ENCODE data around the gene ARL14.

DNA sequence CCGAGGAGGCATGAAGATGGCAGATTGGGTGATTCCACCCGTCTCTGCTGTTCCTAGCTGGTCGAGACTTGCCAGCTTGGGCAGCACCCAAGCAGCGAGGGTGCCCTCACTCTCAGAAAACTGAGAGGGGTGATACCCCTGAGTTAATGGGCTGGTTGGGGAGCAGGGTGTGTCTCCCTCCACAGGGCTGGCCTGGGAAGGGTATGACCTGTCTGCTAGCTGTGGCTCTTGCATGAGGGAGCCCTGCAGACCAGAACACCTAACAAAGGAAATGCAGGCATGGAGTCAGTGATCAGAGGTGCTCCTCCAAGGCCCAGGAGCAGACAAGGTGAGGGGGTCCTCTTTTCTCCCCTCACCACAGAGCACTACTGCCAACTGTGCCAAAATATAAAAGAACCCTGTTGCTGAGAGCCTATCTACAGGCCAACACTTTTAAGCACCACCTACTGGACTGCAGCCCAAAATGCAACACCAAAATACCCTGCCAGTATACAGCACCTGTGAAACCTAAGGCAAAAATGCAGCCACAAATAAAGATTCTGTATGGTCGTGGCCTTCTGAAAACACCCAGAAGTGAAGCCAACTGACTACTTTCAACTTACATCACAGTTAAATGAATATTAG lies 43.3 kb downstream of the ARL14 start:
- TF ChIP-seq, protein P1, sequence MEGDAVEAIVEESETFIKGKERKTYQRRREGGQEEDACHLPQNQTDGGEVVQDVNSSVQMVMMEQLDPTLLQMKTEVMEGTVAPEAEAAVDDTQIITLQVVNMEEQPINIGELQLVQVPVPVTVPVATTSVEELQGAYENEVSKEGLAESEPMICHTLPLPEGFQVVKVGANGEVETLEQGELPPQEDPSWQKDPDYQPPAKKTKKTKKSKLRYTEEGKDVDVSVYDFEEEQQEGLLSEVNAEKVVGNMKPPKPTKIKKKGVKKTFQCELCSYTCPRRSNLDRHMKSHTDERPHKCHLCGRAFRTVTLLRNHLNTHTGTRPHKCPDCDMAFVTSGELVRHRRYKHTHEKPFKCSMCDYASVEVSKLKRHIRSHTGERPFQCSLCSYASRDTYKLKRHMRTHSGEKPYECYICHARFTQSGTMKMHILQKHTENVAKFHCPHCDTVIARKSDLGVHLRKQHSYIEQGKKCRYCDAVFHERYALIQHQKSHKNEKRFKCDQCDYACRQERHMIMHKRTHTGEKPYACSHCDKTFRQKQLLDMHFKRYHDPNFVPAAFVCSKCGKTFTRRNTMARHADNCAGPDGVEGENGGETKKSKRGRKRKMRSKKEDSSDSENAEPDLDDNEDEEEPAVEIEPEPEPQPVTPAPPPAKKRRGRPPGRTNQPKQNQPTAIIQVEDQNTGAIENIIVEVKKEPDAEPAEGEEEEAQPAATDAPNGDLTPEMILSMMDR (optimal IDR thresholded peaks at IDR 0.05 in 1 of 3, IDR thresholded peaks at IDR 0.05 in 1 of 3, conservative IDR thresholded peaks at IDR 0.05 in 1 of 3; ENCODE audit: extremely low read depth in 1 of 3, insufficient read depth in 2 of 3, low read length in 3 of 3): peak in 2 of 3 experiments; percentile 28 to 38
- TF ChIP-seq EZH2 (IDR thresholded peaks at IDR 0.05; ENCODE audit: low read length): no peak
